Astrocyte (in vitro differentiated cells and primary cell): ENCODE measurements around the gene SMPD3.

Experiments used
- EZH2 ChIP-seq: IDR thresholded peaks from 2 replicates; pipeline ENCODE4 v1.6.1; 2012; ENCODE audit warnings: mild to moderate bottlenecking, low read length, inconsistent platforms; ENCODE audit not compliant: insufficient read depth
- TF ChIP-seq, protein P1 (sequence below): IDR thresholded peaks from 2 replicates; pipeline ENCODE4 v1.5.1; 2011; ENCODE audit warnings: low read depth, mild to moderate bottlenecking, inconsistent platforms, low read length, moderate library complexity; ENCODE audit not compliant: insufficient read depth

DNA sequence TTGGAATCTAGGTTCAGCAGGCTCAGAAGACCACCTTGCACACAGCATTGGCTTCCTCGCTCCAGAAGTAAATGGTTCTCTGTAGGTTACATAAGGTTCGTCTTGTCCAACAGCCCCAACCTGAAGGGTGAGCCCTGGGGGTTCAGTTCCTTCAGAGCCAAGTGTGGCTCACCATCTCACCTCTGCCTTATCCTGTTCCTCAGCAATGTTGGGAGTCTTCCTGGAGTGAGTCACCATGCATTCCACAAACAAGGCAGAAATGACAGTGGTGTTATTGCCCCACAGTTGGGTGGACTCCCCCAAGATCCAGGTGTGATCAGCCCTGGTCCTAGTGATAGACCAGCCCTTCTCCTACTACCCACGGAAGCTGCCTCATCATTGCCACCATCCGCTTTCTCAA lies 26.8 kb upstream of the SMPD3 start:
- TF ChIP-seq, protein P1, sequence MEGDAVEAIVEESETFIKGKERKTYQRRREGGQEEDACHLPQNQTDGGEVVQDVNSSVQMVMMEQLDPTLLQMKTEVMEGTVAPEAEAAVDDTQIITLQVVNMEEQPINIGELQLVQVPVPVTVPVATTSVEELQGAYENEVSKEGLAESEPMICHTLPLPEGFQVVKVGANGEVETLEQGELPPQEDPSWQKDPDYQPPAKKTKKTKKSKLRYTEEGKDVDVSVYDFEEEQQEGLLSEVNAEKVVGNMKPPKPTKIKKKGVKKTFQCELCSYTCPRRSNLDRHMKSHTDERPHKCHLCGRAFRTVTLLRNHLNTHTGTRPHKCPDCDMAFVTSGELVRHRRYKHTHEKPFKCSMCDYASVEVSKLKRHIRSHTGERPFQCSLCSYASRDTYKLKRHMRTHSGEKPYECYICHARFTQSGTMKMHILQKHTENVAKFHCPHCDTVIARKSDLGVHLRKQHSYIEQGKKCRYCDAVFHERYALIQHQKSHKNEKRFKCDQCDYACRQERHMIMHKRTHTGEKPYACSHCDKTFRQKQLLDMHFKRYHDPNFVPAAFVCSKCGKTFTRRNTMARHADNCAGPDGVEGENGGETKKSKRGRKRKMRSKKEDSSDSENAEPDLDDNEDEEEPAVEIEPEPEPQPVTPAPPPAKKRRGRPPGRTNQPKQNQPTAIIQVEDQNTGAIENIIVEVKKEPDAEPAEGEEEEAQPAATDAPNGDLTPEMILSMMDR = no peak
- no peak for TF ChIP-seq EZH2
